HUDEP-2 (cell line): ENCODE data around the gene NCKAP5.

Source experiments
- DNase-seq, 76 experiments: peaks; one replicate each; lab custom pipeline; 2025; ENCODE audit not compliant: unreplicated experiment in 76 of 76; lab: John Stamatoyannopoulos, UW

Gene NCKAP5

DNA sequence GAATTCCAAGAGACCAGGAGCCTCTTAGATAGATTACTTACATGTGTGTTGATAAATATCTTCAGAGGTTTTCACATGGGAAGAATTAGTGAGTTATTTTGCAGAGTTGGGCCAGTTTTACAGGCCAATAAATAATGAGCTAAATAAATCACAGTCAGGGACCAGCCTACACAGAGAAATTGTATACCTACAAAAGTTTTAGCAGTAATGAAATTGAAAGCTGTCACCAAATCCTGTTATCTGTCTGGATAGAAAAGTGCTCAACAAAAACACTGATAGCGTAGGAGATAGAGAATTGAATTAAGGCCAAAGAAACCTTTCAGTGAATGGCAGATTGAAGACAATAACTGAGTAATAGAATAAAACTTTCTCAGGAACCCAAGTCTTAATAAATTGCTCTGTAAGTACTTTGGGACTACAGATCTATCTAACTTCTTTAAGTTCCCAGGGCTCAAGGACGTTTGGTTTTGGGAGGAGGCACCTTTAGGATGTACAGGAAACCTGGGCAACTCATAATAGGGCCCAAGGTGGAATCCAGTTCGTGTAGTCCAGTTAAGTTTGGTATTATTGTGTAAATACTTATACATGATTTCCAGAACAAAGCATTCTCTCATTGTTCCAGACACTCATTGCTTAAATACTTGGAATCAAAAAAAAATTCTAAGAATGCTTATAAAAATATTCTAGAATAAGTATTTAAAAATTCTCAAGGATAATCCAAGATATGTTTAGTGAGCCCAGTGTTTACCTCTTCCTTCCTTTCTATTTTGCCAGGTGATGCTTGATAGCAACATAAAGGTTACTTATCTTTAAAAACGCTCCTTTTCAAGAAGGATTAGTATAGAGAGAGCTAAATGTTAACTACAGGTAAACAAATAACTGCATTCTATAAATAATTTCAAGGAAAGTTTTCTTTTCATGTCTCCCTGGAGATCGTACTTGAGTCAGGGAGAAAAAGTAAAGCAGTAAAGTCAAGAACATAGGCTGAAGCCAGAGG is 134.5 kb downstream of the NCKAP5 start:
- DNase-seq, result no peak

DNA sequence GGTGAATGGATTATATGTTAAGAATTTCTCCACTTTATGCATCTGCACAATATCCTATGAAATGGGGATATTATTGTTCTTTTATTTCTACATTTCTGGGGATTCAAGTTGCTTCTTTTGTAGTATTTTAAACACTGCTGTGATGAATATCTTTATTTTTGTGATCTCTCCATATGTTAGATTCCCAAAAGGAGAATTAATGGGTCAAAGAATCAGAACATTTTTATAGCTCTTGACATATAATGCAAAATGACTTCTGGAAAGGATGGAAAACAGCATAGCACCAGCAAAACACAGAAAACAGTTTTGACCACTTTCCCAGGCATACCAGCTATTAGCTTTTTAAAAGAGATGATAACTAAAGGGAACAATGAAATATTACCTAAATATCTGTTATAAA is 135.5 kb downstream of the NCKAP5 start:
- DNase-seq, result no peak

DNA sequence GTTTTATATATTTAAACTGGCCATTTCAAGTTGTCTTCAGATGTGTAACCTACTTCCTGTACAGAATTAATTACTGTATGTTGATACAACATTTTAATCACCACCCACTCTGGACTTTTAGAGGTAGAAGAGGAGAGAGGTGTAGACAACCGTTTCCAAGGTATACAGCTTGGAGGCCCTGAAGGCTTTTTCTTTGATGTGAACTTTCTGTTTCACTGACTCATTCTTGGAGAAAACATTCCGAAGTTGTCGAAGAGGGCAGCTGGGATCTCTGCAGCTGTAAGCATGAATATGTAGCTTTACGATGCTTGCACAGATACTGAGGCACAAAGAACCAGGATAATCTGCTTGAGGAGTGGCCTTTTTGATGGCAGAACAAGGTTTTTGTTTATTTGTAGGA is 137.0 kb downstream of the NCKAP5 start:
- DNase-seq, result no peak

DNA sequence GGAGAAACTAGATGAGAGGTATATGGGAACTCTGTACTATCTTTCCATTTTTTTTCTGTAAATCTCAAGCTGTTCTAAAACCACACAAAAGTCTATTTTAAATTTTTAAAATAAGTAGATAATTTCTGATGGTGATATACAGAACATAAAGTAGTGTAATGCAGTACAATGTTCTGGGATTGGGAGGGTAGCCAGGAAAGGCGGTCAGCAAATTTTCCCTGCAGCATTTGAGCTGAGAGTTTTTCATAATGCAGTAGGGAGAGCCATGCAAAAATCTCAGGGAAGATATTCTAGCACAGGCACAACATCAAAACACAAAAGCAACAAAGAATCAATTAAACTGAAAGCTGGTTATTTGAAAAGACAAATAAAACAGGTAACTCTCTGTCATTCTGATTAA is 141.5 kb downstream of the NCKAP5 start:
- DNase-seq, result no peak

DNA sequence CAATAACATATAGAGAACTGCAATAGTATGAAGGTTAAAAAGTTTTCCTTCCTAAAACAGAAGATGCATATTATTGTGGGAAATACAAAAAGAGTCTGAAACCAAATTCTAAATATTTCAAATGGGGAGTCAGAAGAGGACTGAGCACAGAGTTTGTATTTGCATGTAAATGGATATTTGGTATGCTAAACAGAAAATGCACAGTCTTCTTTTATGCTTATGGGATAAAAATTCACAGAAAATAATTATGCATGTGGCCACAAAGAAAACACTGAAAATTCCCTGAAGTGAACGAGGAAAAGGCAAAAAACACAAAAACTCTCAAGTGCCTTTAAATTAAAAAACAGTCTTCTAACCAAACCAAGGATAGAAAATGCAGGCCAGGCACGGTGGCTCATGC is 142.7 kb downstream of the NCKAP5 start:
- no peak for DNase-seq

DNA sequence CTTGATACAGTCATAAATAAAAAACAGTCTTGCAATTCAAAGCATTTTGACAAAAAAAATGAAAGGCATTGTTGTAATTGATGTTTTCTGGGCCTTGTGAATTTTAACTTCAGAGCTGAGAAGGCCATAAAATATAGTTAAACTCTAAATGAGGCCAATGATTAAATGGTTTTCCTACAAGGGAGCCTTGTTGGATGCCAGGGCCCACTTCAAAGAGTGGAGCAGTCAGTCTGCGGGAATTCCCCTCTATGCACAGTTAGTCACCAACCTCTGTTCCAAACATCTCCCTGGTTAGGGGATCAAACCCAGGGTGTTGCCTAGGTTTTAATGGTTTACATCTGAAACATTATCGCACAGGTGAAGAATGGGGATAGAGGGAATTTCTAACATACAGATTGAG is 143.4 kb downstream of the NCKAP5 start:
- no peak for DNase-seq

DNA sequence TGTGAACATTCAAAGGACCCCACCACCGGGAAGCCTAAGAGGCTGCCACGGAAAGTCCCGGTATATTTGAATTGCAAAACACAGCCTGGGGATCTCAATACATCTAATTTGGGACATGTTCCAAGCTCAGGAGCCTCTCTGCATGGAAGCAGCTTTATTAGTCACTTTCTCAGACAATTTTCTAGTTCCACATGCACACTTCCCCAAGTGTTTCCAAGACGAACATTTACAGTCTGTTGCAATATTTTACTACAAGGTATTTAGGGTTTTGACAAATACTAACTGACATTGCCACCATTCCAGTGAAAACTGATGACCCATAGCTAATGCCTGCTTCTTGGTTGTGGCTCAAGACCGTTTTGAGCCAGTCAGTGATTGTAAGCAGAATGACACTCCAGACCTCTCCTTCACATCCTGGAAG is 145.3 kb downstream of the NCKAP5 start:
- DNase-seq, result no peak

DNA sequence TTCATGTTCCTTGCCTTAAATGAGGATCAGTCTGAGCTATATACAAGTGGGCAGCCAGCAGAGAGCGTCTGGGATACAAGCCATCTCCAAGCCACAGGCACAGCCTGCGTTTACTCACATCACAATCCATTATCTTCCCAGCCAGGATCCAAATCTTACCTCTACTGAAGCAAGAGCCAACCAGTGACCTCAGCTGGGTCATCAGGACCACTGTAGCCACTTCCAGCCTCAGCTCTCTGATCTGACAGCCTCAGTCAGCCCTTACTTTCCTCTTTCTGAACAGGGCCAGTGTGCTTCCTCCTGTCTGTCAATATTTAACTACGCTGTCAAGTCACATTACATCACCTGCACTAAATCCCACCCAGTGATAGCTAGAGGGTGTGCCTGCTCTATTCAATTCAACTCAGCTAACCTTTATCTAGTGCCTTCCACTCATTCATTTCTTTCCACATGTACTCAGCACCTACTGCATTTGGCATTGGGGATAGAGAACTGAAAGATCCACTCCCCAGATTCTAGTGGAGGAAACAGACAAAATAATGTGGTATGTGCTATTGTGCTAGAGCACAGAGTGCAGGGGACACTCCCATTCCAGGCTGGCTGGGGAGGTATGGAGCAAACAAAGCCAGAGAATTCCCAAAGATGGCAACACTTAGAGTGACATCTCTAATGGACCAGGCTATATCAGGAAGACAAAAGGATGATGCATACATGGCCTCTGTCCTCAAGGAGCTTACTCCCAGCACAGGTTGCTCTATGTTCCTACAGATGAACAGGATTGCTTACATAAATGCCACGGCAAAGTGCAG is 146.5 kb downstream of the NCKAP5 start:
- DNase-seq, result no peak

DNA sequence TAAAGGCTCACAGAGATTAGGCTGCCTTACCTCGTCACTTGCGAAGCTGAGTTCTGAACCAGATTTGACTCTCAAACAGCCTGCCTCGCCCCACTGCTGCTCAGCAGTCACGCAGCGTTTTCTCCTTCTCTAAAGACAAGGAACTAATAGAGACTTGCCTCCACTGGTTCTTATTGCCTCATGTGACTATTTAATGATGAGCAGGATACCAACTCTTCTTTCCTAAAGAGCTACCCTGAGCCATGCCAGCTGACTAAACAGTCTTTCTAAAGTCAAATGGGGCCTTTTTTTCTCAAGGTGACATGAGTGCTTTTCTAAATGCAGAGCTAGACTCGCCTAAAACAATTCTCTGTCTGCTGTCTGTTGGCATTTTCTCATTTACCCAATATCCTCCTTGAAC is 147.5 kb downstream of the NCKAP5 start:
- DNase-seq, result no peak

- no peak for DNase-seq
Measured at GRCh38 chr2:133418671-133419070, 149.6 kb downstream of the NCKAP5 start.

GRCh38 chr2:133418021-133418420 is 150.2 kb downstream of the NCKAP5 start:
- DNase-seq, result no peak

GRCh38 chr2:133417415-133417814 is 150.8 kb downstream of the NCKAP5 start:
- DNase-seq, result no peak

- no peak for DNase-seq
Measured at GRCh38 chr2:133416736-133417135, 151.5 kb downstream of the NCKAP5 start.

GRCh38 chr2:133416146-133416545 is 152.1 kb downstream of the NCKAP5 start:
- no peak for DNase-seq

- DNase-seq, result no peak
Measured at GRCh38 chr2:133415210-133415876, 152.9 kb downstream of the NCKAP5 start.

- no peak for DNase-seq
Measured at GRCh38 chr2:133414486-133415209, 153.6 kb downstream of the NCKAP5 start.

- DNase-seq, result no peak
Measured at GRCh38 chr2:133413863-133414262, 154.4 kb downstream of the NCKAP5 start.

DNA sequence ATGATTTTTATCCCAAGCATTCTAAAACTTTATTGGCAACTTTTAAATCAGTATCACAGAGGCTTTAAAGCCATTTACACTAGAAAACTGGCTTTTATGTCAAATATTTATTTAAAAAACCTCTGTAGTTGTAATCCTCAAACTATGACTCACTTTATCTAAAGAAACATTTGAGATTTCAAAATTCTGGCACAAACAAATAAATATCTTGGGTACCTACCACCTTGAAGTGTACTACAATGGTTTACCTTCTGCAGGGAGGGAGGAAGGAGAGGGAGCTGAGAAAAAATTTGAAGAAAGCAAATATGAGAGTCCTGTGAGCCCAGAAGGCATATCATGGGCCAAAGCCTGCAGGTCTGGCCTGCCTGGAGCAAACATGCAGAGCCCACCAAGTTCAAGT is 155.6 kb downstream of the NCKAP5 start:
- DNase-seq, result no peak

DNA sequence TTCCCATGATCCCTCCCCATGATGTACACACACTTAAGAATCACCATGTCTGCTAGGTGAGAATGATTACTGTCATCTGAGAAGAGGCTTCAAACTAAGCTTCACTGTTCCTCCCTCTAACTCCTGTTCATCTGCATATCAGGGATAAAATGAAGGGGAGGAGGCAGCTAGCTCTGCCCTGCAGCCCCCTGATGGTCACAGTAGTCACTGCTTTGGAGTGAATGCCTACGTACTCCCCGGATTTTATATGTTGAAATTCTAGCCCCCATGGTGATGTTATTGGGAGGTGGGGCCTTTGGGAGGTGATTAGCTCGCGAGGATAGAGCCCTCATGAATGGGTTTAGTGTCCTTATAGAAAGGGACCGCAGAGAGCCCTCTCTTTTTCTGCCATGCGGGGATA is 156.4 kb downstream of the NCKAP5 start:
- no peak for DNase-seq

- no peak for DNase-seq
Measured at GRCh38 chr2:133411101-133411500, 157.2 kb downstream of the NCKAP5 start.
